Measurements from ENCODE around the gene NHS. TPM values are rescaled to one million over a fixed set of nuclear protein-coding genes. Genes with fewer than 3 reads are reported as not detected.
A peak's percentile ranks its signal among the peaks of the same experiment; 100 is the strongest.

NHS gene
- total and polyA plus RNA-seq, 2 experiments from 2014 or later, result 0.72 to 0.89 TPM

GRCh38 chrX:17602245-17602644 lies 227.2 kb downstream of the NHS start:
- H3K4me3 ChIP-seq, result no peak overlapping the region
- no peak overlapping the region for H3K27ac ChIP-seq
- no peaks in the 10 kb centered on the region for H3K9me3 ChIP-seq (ENCODE audit: low read depth)
- H3K36me3 ChIP-seq, result no peaks in the 10 kb centered on the region
- H3K4me1 ChIP-seq (ENCODE audit: low read depth), result peaks cover 6% of the 10 kb centered on the region
- DNase-seq (ENCODE audit: low read depth in 1 of 2, low spot score in 1 of 2), result no peak
- no peak for TF ChIP-seq CTCF (IDR thresholded peaks at IDR 0.05; ENCODE audit: low read depth, low read length)
- no peaks in the 10 kb centered on the region for H3K27me3 ChIP-seq

- H3K4me1 ChIP-seq (ENCODE audit: low read depth), result peaks cover 6% of the 10 kb centered on the region
- no peak for DNase-seq (ENCODE audit: low read depth in 1 of 2, low spot score in 1 of 2)
- H3K27me3 ChIP-seq, result no peaks in the 10 kb centered on the region
- TF ChIP-seq CTCF (IDR thresholded peaks at IDR 0.05; ENCODE audit: low read depth, low read length), result no peak
- H3K27ac ChIP-seq, result no peak overlapping the region
- no peaks in the 10 kb centered on the region for H3K9me3 ChIP-seq (ENCODE audit: low read depth)
- H3K4me3 ChIP-seq, result no peak overlapping the region
- no peaks in the 10 kb centered on the region for H3K36me3 ChIP-seq
Observed at GRCh38 chrX:17603196-17603595, 228.2 kb downstream of the NHS start.

GRCh38 chrX:17605676-17606075 lies 230.7 kb downstream of the NHS start:
- H3K4me1 ChIP-seq (ENCODE audit: low read depth), result peaks cover 6% of the 10 kb centered on the region
- H3K4me3 ChIP-seq, result no peak overlapping the region
- H3K27me3 ChIP-seq, result no peaks in the 10 kb centered on the region
- DNase-seq (ENCODE audit: low read depth in 1 of 2, low spot score in 1 of 2), result peak in 1 of 2 donors; percentile 42
- H3K36me3 ChIP-seq, result no peaks in the 10 kb centered on the region
- H3K9me3 ChIP-seq (ENCODE audit: low read depth), result no peaks in the 10 kb centered on the region
- TF ChIP-seq CTCF (IDR thresholded peaks at IDR 0.05; ENCODE audit: low read depth, low read length), result no peak
- H3K27ac ChIP-seq, result no peak overlapping the region

GRCh38 chrX:17606231-17606630 lies 231.2 kb downstream of the NHS start:
- H3K27ac ChIP-seq, result no peak overlapping the region
- no peak for DNase-seq (ENCODE audit: low read depth in 1 of 2, low spot score in 1 of 2)
- no peak for TF ChIP-seq CTCF (IDR thresholded peaks at IDR 0.05; ENCODE audit: low read depth, low read length)
- H3K27me3 ChIP-seq, result no peaks in the 10 kb centered on the region
- peaks cover 6% of the 10 kb centered on the region for H3K4me1 ChIP-seq (ENCODE audit: low read depth)
- H3K4me3 ChIP-seq, result no peak overlapping the region
- H3K36me3 ChIP-seq, result no peaks in the 10 kb centered on the region
- H3K9me3 ChIP-seq (ENCODE audit: low read depth), result no peaks in the 10 kb centered on the region

- Histone ChIP-seq H3K36me3 (no peaks in the 10 kb centered on the region), H3K27me3 (no peaks in the 10 kb centered on the region), H3K27ac (no peak overlapping the region), H3K4me1 (ENCODE audit: low read depth) (peaks cover 3% of the 10 kb centered on the region), H3K4me3 (no peak overlapping the region), H3K9me3 (ENCODE audit: low read depth) (no peaks in the 10 kb centered on the region)
- no peak for TF ChIP-seq CTCF (IDR thresholded peaks at IDR 0.05; ENCODE audit: low read depth, low read length)
- DNase-seq (ENCODE audit: low read depth in 1 of 2, low spot score in 1 of 2), result peak in 1 of 2 donors; percentile 55
Observed at GRCh38 chrX:17608888-17609287, 233.9 kb downstream of the NHS start.

GRCh38 chrX:17610788-17611187 lies 235.8 kb downstream of the NHS start:
- H3K27me3 ChIP-seq, result no peaks in the 10 kb centered on the region
- DNase-seq (ENCODE audit: low read depth in 1 of 2, low spot score in 1 of 2), result no peak
- H3K36me3 ChIP-seq, result no peaks in the 10 kb centered on the region
- no peaks in the 10 kb centered on the region for H3K9me3 ChIP-seq (ENCODE audit: low read depth)
- no peak overlapping the region for H3K4me3 ChIP-seq
- H3K27ac ChIP-seq, result no peak overlapping the region
- no peak for TF ChIP-seq CTCF (IDR thresholded peaks at IDR 0.05; ENCODE audit: low read depth, low read length)
- H3K4me1 ChIP-seq (ENCODE audit: low read depth), result peaks cover 9% of the 10 kb centered on the region
